ENCODE measurements around the gene DOCK7. TPM values are rescaled to one million over a fixed set of nuclear protein-coding genes. Genes with fewer than 3 reads are reported as not detected.

The DOCK7 gene
- total and polyA plus RNA-seq, 2 of the 13 experiments (the other 11 are each of a cell fraction or from before 2014, with no cell fraction given): 45.7 to 67.2 TPM

GRCh38 chr1:62436039-62436465 lies 252.1 kb downstream of the DOCK7 start (continued):
- TF ChIP-seq ATF7-NPFF (CRISPR knock-in tag; IDR thresholded peaks at IDR 0.05; ENCODE audit: low read depth) (no peak; the same call in 1 of the 2 replicates), RBFOX2 (IDR thresholded peaks at IDR 0.05; ENCODE audit: low read depth, low read length) (peak; percentile 98), EED (CRISPR knock-in tag; IDR thresholded peaks at IDR 0.05) (0 out of 2 replicates have a peak, but pooled peaks have one; percentile 44), ZIK1 (CRISPR knock-in tag; IDR thresholded peaks at IDR 0.05; ENCODE audit: borderline replicate concordance, low read depth) (no peak), ZFAT (CRISPR knock-in tag; conservative IDR thresholded peaks at IDR 0.05) (no peak), TSC22D2 (CRISPR knock-in tag; IDR thresholded peaks at IDR 0.05; ENCODE audit: borderline replicate concordance) (no peak), DRAP1 (CRISPR knock-in tag; IDR thresholded peaks at IDR 0.05) (peak; percentile 70; the same call in 1 of the 2 replicates), RXRB (CRISPR knock-in tag; IDR thresholded peaks at IDR 0.05; ENCODE audit: borderline replicate concordance) (peak; percentile 68), ZBTB37 (CRISPR knock-in tag; IDR thresholded peaks at IDR 0.05) (no peak), ZBTB8A (CRISPR knock-in tag; IDR thresholded peaks at IDR 0.05; ENCODE audit: borderline replicate concordance, low read depth) (no peak), ZFP36L2 (CRISPR knock-in tag; IDR thresholded peaks at IDR 0.05) (no peak), SSRP1 (CRISPR knock-in tag; IDR thresholded peaks at IDR 0.05) (no peak), ATF1 (CRISPR knock-in tag; IDR thresholded peaks at IDR 0.05) (peak; percentile 62; the same call in 1 of the 2 replicates), ZNF263 (CRISPR knock-in tag; IDR thresholded peaks at IDR 0.05) (peak; percentile 57; the same call in 1 of the 2 replicates), SRSF4 (IDR thresholded peaks at IDR 0.05; ENCODE audit: low read depth, low read length, poor library complexity, severe bottlenecking) (no peak), MTA3 (CRISPR knock-in tag; IDR thresholded peaks at IDR 0.05) (no peak), ZNF503 (CRISPR knock-in tag; IDR thresholded peaks at IDR 0.05) (peak; percentile 65; the same call in 1 of the 2 replicates), RERE (CRISPR knock-in tag; IDR thresholded peaks at IDR 0.05; ENCODE audit: low read depth) (no peak), CENPBD1 (CRISPR knock-in tag; IDR thresholded peaks at IDR 0.05; ENCODE audit: borderline replicate concordance, low read depth) (no peak), NFYC (CRISPR knock-in tag; IDR thresholded peaks at IDR 0.05) (no peak), ELF3 (CRISPR knock-in tag; IDR thresholded peaks at IDR 0.05) (peak; percentile 10), ZNF432 (CRISPR knock-in tag; IDR thresholded peaks at IDR 0.05; ENCODE audit: borderline replicate concordance) (no peak)

Data from HepG2 (cell line).